ENCODE results near the gene ALDH1A3.

ALDH1A3 gene

DNA sequence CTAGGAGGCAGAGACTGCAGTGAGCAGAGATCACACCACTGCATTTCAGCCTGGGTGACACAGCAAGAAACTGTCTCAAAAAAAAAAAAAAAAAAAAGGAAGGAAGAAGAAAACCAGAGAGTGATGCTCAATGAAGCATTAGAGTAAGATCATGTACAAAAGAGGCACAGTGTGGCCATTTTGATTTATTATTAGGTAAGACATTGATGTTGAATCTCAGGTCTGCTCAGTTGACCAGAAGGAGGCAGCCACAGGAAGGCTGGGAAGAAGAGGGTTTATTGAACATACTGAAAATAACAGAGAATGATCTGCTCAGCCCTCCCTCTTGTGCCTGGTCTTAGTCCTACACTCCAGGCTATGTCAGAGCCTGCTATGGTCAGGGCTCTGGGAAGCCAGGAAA is 55.1 kb downstream of the ALDH1A3 start:
- no peak overlapping the region for H3K27ac ChIP-seq
- H3K4me3 ChIP-seq, result no peak overlapping the region
- H3K9me3 ChIP-seq (ENCODE audit: low read depth, low read length), result no peaks in the 10 kb centered on the region
- H3K9ac ChIP-seq (ENCODE audit: insufficient read length), result no peak overlapping the region
- TF ChIP-seq EZH2 (IDR thresholded peaks at IDR 0.05), result no peak
- no peak for TF ChIP-seq POLR2AphosphoS5 (IDR thresholded peaks at IDR 0.05; ENCODE audit: borderline replicate concordance, low read depth, low read length)
- no peak for DNase-seq (ENCODE audit: low read depth, low spot score)
- no peaks in the 10 kb centered on the region for H3K36me3 ChIP-seq (ENCODE audit: insufficient read depth, low read length)

DNA sequence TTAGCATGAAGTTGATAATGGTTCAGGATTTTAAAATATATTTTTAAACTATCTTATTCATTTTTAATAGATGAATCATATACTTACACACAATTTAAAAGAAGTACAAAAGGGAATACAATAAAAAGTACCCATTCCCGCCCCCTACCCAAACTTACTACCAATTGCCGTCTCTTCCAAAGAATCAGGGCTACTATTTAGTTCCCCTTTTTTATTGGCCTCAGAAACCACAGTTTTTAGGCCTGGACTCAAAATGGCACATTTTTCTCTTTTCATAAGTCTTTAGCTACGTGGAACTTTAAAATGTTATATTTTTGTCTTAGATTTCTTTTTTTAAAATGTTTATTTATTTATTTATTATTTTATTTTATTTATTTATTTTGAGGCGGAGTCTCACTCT is 57.5 kb downstream of the ALDH1A3 start:
- DNase-seq (ENCODE audit: low read depth, low spot score), result no peak
- no peak for TF ChIP-seq EZH2 (IDR thresholded peaks at IDR 0.05)
- no peak for TF ChIP-seq FOXP2 (optimal IDR thresholded peaks at IDR 0.05; ENCODE audit: control extremely low read depth, extremely low read length, insufficient read depth)
- TF ChIP-seq POLR2AphosphoS5 (IDR thresholded peaks at IDR 0.05; ENCODE audit: borderline replicate concordance, low read depth, low read length), result no peak
- Histone ChIP-seq H3K4me3 (no peak overlapping the region), H3K9ac (ENCODE audit: insufficient read length) (no peak overlapping the region), H3K27ac (no peak overlapping the region), H3K9me3 (ENCODE audit: low read depth, low read length) (no peaks in the 10 kb centered on the region), H3K36me3 (ENCODE audit: insufficient read depth, low read length) (no peaks in the 10 kb centered on the region)

- TF ChIP-seq EZH2 (IDR thresholded peaks at IDR 0.05) (no peak), FOXP2 (optimal IDR thresholded peaks at IDR 0.05; ENCODE audit: control extremely low read depth, extremely low read length, insufficient read depth) (no peak), POLR2AphosphoS5 (IDR thresholded peaks at IDR 0.05; ENCODE audit: borderline replicate concordance, low read depth, low read length) (no peak)
- Histone ChIP-seq H3K36me3 (ENCODE audit: insufficient read depth, low read length) (no peaks in the 10 kb centered on the region), H3K27ac (no peak overlapping the region), H3K4me3 (no peak overlapping the region), H3K9ac (ENCODE audit: insufficient read length) (no peak overlapping the region), H3K9me3 (ENCODE audit: low read depth, low read length) (no peaks in the 10 kb centered on the region)
- DNase-seq (ENCODE audit: low read depth, low spot score), result no peak
These were observed 60.2 kb downstream of the ALDH1A3 start for GRCh38 chr15:100939791-100940190.

GRCh38 chr15:100940767-100941379 is 61.2 kb downstream of the ALDH1A3 start:
- no peak for DNase-seq (ENCODE audit: low read depth, low spot score)
- no peak overlapping the region for H3K4me3 ChIP-seq

DNA sequence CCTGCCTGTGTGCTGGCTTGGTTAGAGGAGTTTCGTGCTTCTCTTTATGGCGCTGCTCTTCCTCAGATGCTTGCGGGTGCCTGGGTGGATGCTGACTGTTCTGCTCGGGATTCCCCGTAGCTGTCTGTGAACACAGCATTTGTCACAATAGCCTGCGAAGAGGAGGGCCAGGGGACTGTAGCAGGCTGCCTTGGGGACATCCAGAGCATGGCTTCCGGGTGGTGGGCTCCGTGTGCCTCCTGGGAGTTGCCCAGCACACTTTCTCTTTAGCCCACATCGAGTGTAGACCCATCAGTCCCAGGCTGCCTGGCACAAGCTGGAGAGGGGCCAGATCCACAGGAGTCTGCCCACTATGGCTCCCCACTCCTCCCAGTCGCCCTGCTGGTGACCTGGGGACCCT is 61.9 kb downstream of the ALDH1A3 start:
- TF ChIP-seq POLR2AphosphoS5 (IDR thresholded peaks at IDR 0.05; ENCODE audit: borderline replicate concordance, low read depth, low read length) (no peak), EZH2 (IDR thresholded peaks at IDR 0.05) (no peak), FOXP2 (optimal IDR thresholded peaks at IDR 0.05; ENCODE audit: control extremely low read depth, extremely low read length, insufficient read depth) (no peak)
- H3K27ac ChIP-seq, result no peak overlapping the region
- no peak overlapping the region for H3K4me3 ChIP-seq
- H3K36me3 ChIP-seq (ENCODE audit: insufficient read depth, low read length), result no peaks in the 10 kb centered on the region
- no peaks in the 10 kb centered on the region for H3K9me3 ChIP-seq (ENCODE audit: low read depth, low read length)
- no peak for DNase-seq (ENCODE audit: low read depth, low spot score)
- no peak overlapping the region for H3K9ac ChIP-seq (ENCODE audit: insufficient read length)

More at GRCh38 chr15:100940767-100941379, 61.2 kb downstream of the ALDH1A3 start:
- no peaks in the 10 kb centered on the region for H3K9me3 ChIP-seq (ENCODE audit: low read depth, low read length)
- no peaks in the 10 kb centered on the region for H3K36me3 ChIP-seq (ENCODE audit: insufficient read depth, low read length)
- H3K9ac ChIP-seq (ENCODE audit: insufficient read length), result no peak overlapping the region
- TF ChIP-seq FOXP2 (optimal IDR thresholded peaks at IDR 0.05; ENCODE audit: control extremely low read depth, extremely low read length, insufficient read depth) (no peak), EZH2 (IDR thresholded peaks at IDR 0.05) (no peak), POLR2AphosphoS5 (IDR thresholded peaks at IDR 0.05; ENCODE audit: borderline replicate concordance, low read depth, low read length) (no peak)
- no peak overlapping the region for H3K27ac ChIP-seq

DNA sequence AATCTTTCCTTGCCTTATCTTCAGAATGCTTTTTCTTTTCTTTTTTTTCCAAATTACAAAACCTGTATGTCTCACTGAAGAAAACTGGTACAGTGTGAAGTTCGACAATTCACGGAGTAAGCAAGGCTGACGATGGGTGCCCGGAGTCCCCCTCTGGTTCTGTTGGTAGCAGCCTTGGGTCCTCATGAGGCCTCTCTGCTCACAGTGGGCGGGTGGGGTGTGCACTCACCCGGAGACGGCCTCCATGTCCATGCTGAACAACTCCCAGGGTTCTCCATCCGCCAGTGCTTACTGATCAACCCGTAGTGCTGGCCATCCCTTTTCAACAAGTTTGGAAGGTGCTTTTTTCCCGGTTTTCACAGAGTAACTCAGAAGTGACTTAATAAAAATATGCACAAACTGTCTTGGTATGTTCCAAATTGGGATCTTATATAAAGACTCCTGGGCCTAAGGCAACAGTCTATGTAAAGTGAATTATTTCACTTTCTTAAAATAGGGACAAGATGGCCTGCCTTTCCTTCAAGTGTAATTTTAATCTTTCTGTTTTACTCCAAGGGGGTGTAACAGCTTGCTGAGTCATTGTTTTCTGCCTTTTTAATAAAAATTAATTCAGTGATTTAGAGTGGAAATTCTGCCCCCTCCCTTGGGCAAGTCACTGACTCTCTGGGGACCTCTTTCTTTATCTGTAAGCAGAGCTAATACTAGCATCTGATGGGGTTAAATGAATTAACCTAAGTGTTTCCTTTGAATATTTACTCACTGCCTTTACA is 63.2 kb downstream of the ALDH1A3 start:
- TF ChIP-seq FOXP2 (optimal IDR thresholded peaks at IDR 0.05; ENCODE audit: control extremely low read depth, extremely low read length, insufficient read depth) (no peak), EZH2 (IDR thresholded peaks at IDR 0.05) (no peak), POLR2AphosphoS5 (IDR thresholded peaks at IDR 0.05; ENCODE audit: borderline replicate concordance, low read depth, low read length) (no peak)
- Histone ChIP-seq H3K36me3 (ENCODE audit: insufficient read depth, low read length) (no peaks in the 10 kb centered on the region), H3K9ac (ENCODE audit: insufficient read length) (no peak overlapping the region), H3K4me3 (no peak overlapping the region), H3K27ac (peak overlapping the region; percentile 22; the same call in 1 of the 2 replicates), H3K9me3 (ENCODE audit: low read depth, low read length) (no peaks in the 10 kb centered on the region)
- DNase-seq (ENCODE audit: low read depth, low spot score), result peak; percentile 6

DNA sequence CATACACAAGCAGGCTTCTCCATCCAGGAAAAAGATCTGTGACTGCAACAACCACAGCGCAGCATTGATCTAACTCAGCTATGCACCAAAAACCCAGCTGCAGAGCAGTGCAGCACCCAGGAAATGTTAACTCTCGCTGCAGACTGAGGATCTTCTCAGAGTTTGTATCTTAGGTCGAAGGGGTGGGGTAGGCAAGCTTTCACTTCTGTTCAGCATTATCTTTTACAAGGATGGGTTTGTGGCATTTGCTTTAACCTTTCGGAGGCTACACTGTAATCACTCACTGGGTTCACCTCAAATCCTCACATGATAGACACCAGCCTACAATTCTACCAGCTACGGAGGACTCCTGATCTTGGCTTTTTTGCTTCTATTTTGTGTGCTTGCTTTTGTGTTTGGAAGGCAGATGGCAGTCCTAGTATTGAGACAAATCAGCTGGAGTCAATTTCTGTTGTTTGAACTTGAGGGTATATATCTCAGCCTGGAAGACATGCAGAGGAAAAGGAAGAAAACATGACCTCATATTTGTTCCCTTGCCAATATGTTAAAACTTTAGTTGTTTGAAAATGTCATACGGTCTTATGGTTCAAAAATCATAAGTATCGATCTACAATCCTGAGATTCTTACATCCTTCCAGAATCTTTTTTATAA is 64.7 kb downstream of the ALDH1A3 start:
- Histone ChIP-seq H3K36me3 (ENCODE audit: insufficient read depth, low read length) (no peaks in the 10 kb centered on the region), H3K9me3 (ENCODE audit: low read depth, low read length) (no peaks in the 10 kb centered on the region), H3K27ac (no peak overlapping the region), H3K4me3 (no peak overlapping the region), H3K9ac (ENCODE audit: insufficient read length) (no peak overlapping the region)
- no peak for TF ChIP-seq EZH2 (IDR thresholded peaks at IDR 0.05)
- TF ChIP-seq FOXP2 (optimal IDR thresholded peaks at IDR 0.05; ENCODE audit: control extremely low read depth, extremely low read length, insufficient read depth), result no peak
- TF ChIP-seq POLR2AphosphoS5 (IDR thresholded peaks at IDR 0.05; ENCODE audit: borderline replicate concordance, low read depth, low read length), result no peak
- no peak for DNase-seq (ENCODE audit: low read depth, low spot score)

GRCh38 chr15:100944986-100945385 is 65.4 kb downstream of the ALDH1A3 start:
- no peaks in the 10 kb centered on the region for H3K9me3 ChIP-seq (ENCODE audit: low read depth, low read length)
- DNase-seq (ENCODE audit: low read depth, low spot score), result no peak
- H3K4me3 ChIP-seq, result no peak overlapping the region
- no peak overlapping the region for H3K9ac ChIP-seq (ENCODE audit: insufficient read length)
- no peaks in the 10 kb centered on the region for H3K36me3 ChIP-seq (ENCODE audit: insufficient read depth, low read length)
- H3K27ac ChIP-seq, result no peak overlapping the region
- TF ChIP-seq EZH2 (IDR thresholded peaks at IDR 0.05) (no peak), POLR2AphosphoS5 (IDR thresholded peaks at IDR 0.05; ENCODE audit: borderline replicate concordance, low read depth, low read length) (no peak), FOXP2 (optimal IDR thresholded peaks at IDR 0.05; ENCODE audit: control extremely low read depth, extremely low read length, insufficient read depth) (no peak)
